ENCODE data around the gene RRP1. TPM values are rescaled to one million over a fixed set of nuclear protein-coding genes. Genes with fewer than 3 reads are reported as not detected.
A peak's percentile ranks its signal among the peaks of the same experiment; 100 is the strongest.

The RRP1 gene
- total and polyA plus RNA-seq, 2 of the 13 experiments (the other 11 are each of a cell fraction or from before 2014, with no cell fraction given), result 20.1 to 35.1 TPM

- TF ChIP-seq KDM1A (CRISPR knock-in tag; IDR thresholded peaks at IDR 0.05) (0 out of 2 replicates have a peak, but pooled peaks have one; percentile 4), ZBTB21 (CRISPR knock-in tag; IDR thresholded peaks at IDR 0.05) (no peak), E2F1 (CRISPR knock-in tag; IDR thresholded peaks at IDR 0.05) (no peak), SP4 (CRISPR knock-in tag; IDR thresholded peaks at IDR 0.05) (0 out of 2 replicates have a peak, but pooled peaks have one; percentile 34), SMAD3 (CRISPR knock-in tag; IDR thresholded peaks at IDR 0.05) (peak; percentile 90), ZBTB4 (CRISPR knock-in tag; IDR thresholded peaks at IDR 0.05; ENCODE audit: borderline replicate concordance) (0 out of 2 replicates have a peak, but pooled peaks have one; percentile 64), PTBP1 (IDR thresholded peaks at IDR 0.05; ENCODE audit: low read depth, low read length, poor library complexity, severe bottlenecking) (no peak), MXI1 (IDR thresholded peaks at IDR 0.05; ENCODE audit: borderline replicate concordance, low read depth, low read length) (peak; percentile 22; the same call in 1 of the 3 replicates), ZFP82 (CRISPR knock-in tag; IDR thresholded peaks at IDR 0.05; ENCODE audit: borderline replicate concordance) (no peak), KLF11 (CRISPR knock-in tag; IDR thresholded peaks at IDR 0.05) (0 out of 2 replicates have a peak, but pooled peaks have one; percentile 75), ZBTB1 (CRISPR knock-in tag; IDR thresholded peaks at IDR 0.05; ENCODE audit: borderline replicate concordance) (no peak), ZNF644 (CRISPR knock-in tag; IDR thresholded peaks at IDR 0.05; ENCODE audit: low read depth) (peak; percentile 96), KDM3A (CRISPR knock-in tag; IDR thresholded peaks at IDR 0.05; ENCODE audit: low read depth) (peak; percentile 87; the same call in 1 of the 2 replicates), ZNF160 (CRISPR knock-in tag; IDR thresholded peaks at IDR 0.05) (no peak), BCL6 (CRISPR knock-in tag; IDR thresholded peaks at IDR 0.05) (peak; percentile 79), SATB2 (CRISPR knock-in tag; IDR thresholded peaks at IDR 0.05) (no peak), PLRG1 (conservative IDR thresholded peaks at IDR 0.05) (no peak), ZNF563 (CRISPR knock-in tag; IDR thresholded peaks at IDR 0.05) (peak; percentile 38; the same call in 1 of the 2 replicates), NR2C2 (CRISPR knock-in tag; IDR thresholded peaks at IDR 0.05; ENCODE audit: borderline replicate concordance) (peak; percentile 44; the same call in 1 of the 2 replicates)
- TF ChIP-seq, protein P1, sequence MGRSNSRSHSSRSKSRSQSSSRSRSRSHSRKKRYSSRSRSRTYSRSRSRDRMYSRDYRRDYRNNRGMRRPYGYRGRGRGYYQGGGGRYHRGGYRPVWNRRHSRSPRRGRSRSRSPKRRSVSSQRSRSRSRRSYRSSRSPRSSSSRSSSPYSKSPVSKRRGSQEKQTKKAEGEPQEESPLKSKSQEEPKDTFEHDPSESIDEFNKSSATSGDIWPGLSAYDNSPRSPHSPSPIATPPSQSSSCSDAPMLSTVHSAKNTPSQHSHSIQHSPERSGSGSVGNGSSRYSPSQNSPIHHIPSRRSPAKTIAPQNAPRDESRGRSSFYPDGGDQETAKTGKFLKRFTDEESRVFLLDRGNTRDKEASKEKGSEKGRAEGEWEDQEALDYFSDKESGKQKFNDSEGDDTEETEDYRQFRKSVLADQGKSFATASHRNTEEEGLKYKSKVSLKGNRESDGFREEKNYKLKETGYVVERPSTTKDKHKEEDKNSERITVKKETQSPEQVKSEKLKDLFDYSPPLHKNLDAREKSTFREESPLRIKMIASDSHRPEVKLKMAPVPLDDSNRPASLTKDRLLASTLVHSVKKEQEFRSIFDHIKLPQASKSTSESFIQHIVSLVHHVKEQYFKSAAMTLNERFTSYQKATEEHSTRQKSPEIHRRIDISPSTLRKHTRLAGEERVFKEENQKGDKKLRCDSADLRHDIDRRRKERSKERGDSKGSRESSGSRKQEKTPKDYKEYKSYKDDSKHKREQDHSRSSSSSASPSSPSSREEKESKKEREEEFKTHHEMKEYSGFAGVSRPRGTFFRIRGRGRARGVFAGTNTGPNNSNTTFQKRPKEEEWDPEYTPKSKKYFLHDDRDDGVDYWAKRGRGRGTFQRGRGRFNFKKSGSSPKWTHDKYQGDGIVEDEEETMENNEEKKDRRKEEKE (IDR thresholded peaks at IDR 0.05), result no peak
- TF ChIP-seq, protein P2, sequence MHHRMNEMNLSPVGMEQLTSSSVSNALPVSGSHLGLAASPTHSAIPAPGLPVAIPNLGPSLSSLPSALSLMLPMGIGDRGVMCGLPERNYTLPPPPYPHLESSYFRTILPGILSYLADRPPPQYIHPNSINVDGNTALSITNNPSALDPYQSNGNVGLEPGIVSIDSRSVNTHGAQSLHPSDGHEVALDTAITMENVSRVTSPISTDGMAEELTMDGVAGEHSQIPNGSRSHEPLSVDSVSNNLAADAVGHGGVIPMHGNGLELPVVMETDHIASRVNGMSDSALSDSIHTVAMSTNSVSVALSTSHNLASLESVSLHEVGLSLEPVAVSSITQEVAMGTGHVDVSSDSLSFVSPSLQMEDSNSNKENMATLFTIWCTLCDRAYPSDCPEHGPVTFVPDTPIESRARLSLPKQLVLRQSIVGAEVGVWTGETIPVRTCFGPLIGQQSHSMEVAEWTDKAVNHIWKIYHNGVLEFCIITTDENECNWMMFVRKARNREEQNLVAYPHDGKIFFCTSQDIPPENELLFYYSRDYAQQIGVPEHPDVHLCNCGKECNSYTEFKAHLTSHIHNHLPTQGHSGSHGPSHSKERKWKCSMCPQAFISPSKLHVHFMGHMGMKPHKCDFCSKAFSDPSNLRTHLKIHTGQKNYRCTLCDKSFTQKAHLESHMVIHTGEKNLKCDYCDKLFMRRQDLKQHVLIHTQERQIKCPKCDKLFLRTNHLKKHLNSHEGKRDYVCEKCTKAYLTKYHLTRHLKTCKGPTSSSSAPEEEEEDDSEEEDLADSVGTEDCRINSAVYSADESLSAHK (CRISPR knock-in tag; IDR thresholded peaks at IDR 0.05; ENCODE audit: borderline replicate concordance), result no peak
These were observed 6.2 kb upstream of the RRP1 start (continued) for GRCh38 chr21:43783098-43783700.
